GM21381 (cell line): ENCODE data around the gene FANCI.
A peak's percentile ranks its signal among the peaks of the same experiment; 100 is the strongest.
"Not testable (repeated sequence)": the region's sequence is repeated elsewhere in the genome, so short reads cannot be mapped to it uniquely, and the experiment has no call there.

Source experiments
- ATAC-seq: cut with Tn5 transposase; IDR thresholded peaks from one replicate; pipeline ENCODE4 v1.9.1; 2021; ENCODE audit warnings: mild to moderate bottlenecking, moderate library complexity; ENCODE audit not compliant: unreplicated experiment

The FANCI gene

GRCh38 chr15:89221543-89221942 is 22.2 kb upstream of the FANCI start, which contains the start of gene RLBP1:
Gene RLBP1, minus strand, starts transcription at chr15:89221579. Its CDS starts 2,604 bp downstream, at chr15:89218975.
- ATAC-seq = no peak

- ATAC-seq = no peak
These were observed 18.2 kb upstream of the FANCI start for GRCh38 chr15:89225588-89225987.

GRCh38 chr15:89226359-89227221 is 17.2 kb upstream of the FANCI start:
- no peak for ATAC-seq

GRCh38 chr15:89227425-89227824 is 16.4 kb upstream of the FANCI start:
- ATAC-seq = no peak

- no peak for ATAC-seq
These were observed 13.5 kb upstream of the FANCI start for GRCh38 chr15:89230277-89230676.

GRCh38 chr15:89231832-89232231 is 11.9 kb upstream of the FANCI start:
- no peak for ATAC-seq

GRCh38 chr15:89239883-89240810 is 3.6 kb upstream of the FANCI start:
- not testable (repeated sequence) for ATAC-seq

- no peak for ATAC-seq
These were observed 611 bp upstream of the FANCI start for GRCh38 chr15:89243046-89243690.

GRCh38 chr15:89244574-89244903 is 760 bp downstream of the FANCI start:
- ATAC-seq = peak; percentile 3

GRCh38 chr15:89247446-89247845 is 3.7 kb downstream of the FANCI start:
- no peak for ATAC-seq

GRCh38 chr15:89248584-89248983 is 4.8 kb downstream of the FANCI start:
- no peak for ATAC-seq

- not testable (repeated sequence) for ATAC-seq
These were observed 6.4 kb downstream of the FANCI start for GRCh38 chr15:89250142-89250541.

- ATAC-seq = not testable (repeated sequence)
These were observed 33.5 kb downstream of the FANCI start for GRCh38 chr15:89277281-89277680.

- no peak for ATAC-seq
These were observed 34.5 kb downstream of the FANCI start for GRCh38 chr15:89278307-89278706.

- no peak for ATAC-seq
These were observed 38.9 kb downstream of the FANCI start for GRCh38 chr15:89282631-89283030.

- ATAC-seq = no peak
These were observed 39.4 kb downstream of the FANCI start for GRCh38 chr15:89283201-89283600.

GRCh38 chr15:89291934-89292438 is 48.2 kb downstream of the FANCI start:
- ATAC-seq = no peak

- no peak for ATAC-seq
These were observed 49.2 kb downstream of the FANCI start for GRCh38 chr15:89293012-89293411.

GRCh38 chr15:89299896-89300295 is 56.1 kb downstream of the FANCI start:
- no peak for ATAC-seq

GRCh38 chr15:89301304-89302089 is 57.7 kb downstream of the FANCI start:
- no peak for ATAC-seq
